Tibial nerve (tissue), 3 donors: ENCODE data around the gene EPAS1.

ENCODE experiments used
- CTCF ChIP-seq, 5 experiments: fragments of 200-600 bp in 3 of 5; fragments of 450-650 bp in 2 of 5; sonication (generic) in 3 of 5; IDR thresholded peaks; one replicate each; pipeline ENCODE4 v1.5.1; 2016 to 2019; ENCODE audit warnings: antibody characterized with exemption in 5 of 5, mild to moderate bottlenecking in 3 of 5, moderate library complexity in 2 of 5
- POLR2A ChIP-seq, 2 donors: fragments of 450-650 bp; IDR thresholded peaks; one replicate each; pipeline ENCODE4 v1.6.1; 2017; ENCODE audit warnings: antibody characterized with exemption in 2 of 2, mild to moderate bottlenecking in 2 of 2, moderate library complexity in 2 of 2

GRCh38 chr2:46266134-46266533 is 31.1 kb upstream of the EPAS1 start:
- TF ChIP-seq CTCF (IDR thresholded peaks at IDR 0.05) (no peak), POLR2A (IDR thresholded peaks at IDR 0.05) (no peak)
